DND-41 (cell line): ENCODE results near the gene XRN1.

Experiments used
- EZH2 ChIP-seq: IDR thresholded peaks from 3 replicates; pipeline ENCODE4 v1.6.1; 2012; ENCODE audit warnings: borderline replicate concordance, low read depth, mild to moderate bottlenecking, moderate library complexity, low read length, inconsistent platforms; ENCODE audit not compliant: severe bottlenecking
- TF ChIP-seq, protein P1 (sequence below): IDR thresholded peaks from 2 replicates; pipeline ENCODE4 v1.5.1; 2012; ENCODE audit warnings: borderline replicate concordance, low read length, moderate library complexity, mild to moderate bottlenecking; ENCODE audit not compliant: poor library complexity, severe bottlenecking; ENCODE audit errors: extremely low read depth

DNA sequence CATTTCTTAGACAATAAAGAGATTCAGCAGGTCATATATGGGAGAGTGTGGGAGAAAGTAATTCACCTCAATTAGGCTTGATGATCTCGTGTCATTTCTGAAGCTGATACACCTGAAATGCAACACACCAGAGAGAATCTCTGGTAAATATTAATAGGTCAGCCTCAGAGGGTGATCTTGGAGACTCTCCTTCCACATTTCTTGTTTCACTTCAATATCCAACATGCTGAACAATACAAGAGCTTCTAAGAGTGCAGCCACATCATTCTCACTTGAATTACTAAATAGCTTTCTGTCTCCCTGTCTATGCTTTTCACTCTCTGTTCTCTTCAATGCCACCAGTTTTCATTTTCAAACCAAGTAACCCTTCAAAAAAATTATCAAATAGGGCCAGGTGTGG is 151.3 kb downstream of the XRN1 start:
- TF ChIP-seq, protein P1, sequence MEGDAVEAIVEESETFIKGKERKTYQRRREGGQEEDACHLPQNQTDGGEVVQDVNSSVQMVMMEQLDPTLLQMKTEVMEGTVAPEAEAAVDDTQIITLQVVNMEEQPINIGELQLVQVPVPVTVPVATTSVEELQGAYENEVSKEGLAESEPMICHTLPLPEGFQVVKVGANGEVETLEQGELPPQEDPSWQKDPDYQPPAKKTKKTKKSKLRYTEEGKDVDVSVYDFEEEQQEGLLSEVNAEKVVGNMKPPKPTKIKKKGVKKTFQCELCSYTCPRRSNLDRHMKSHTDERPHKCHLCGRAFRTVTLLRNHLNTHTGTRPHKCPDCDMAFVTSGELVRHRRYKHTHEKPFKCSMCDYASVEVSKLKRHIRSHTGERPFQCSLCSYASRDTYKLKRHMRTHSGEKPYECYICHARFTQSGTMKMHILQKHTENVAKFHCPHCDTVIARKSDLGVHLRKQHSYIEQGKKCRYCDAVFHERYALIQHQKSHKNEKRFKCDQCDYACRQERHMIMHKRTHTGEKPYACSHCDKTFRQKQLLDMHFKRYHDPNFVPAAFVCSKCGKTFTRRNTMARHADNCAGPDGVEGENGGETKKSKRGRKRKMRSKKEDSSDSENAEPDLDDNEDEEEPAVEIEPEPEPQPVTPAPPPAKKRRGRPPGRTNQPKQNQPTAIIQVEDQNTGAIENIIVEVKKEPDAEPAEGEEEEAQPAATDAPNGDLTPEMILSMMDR, result no peak
- TF ChIP-seq EZH2, result no peak
